ENCODE data around the gene AKAP13.
A peak's percentile ranks its signal among the peaks of the same experiment; 100 is the strongest.

The AKAP13 gene

GRCh38 chr15:85621094-85621493, 240.7 kb downstream of the AKAP13 start:
- no peak for DNase-seq (ENCODE audit: low read depth in 1 of 2, low spot score in 1 of 2)

DNA sequence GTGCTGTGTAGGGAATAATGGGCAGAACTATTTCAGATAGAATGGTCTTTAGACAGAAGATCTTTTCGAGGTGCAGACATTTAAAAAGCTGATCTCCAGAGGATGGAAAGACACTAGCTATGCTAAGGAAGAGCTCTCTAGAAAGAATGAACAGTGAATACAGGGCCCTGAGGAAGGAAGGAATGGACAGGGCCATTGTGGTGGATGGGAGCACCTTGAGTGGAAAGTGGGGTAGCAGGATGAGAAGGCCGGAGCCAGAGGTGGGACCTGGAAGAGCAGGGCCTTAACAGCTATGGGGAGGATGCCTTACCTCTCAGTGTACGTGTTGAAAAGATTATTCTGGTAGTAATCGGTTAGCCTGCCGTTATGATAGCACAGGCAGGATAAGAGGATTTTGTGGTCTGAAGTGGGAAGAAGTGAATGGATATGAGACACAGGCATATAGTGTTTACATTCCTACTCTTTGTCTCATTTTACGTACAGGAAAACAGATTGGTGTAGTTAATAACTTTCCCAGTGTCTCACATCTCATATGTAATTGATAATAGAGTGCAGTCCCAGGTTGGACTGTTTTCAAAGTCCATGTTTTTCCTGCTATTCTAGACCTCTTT, 241.9 kb downstream of the AKAP13 start:
- DNase-seq (ENCODE audit: low read depth in 1 of 2, low spot score in 1 of 2): no peak

GRCh38 chr15:85623315-85624049, 243.1 kb downstream of the AKAP13 start:
- DNase-seq (ENCODE audit: low read depth in 1 of 2, low spot score in 1 of 2): no peak

DNA sequence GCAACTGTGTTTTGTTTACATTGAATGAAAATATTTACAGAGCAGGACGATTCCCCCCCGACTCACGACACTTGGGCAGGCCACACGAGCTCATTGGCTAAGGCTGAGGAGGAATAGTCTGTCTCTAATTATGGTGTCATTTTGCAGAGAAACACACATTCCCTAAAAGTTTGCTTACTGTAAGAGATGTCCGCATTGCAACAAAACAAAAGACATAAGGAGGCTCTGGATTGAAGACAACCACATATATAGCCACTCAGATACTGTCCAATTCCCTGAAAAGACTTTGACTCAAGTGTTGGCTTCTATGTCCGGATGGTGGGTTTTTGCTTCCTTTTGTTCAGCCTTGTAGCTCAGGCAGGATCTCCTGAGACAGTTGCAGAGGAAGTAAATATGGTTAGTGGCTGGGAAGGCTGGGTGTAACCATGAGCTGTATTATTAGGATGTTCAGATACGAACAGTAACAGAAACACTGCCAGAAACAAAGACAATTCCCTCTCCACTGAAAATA, 243.9 kb downstream of the AKAP13 start:
- DNase-seq (ENCODE audit: low read depth in 1 of 2, low spot score in 1 of 2): no peak

DNA sequence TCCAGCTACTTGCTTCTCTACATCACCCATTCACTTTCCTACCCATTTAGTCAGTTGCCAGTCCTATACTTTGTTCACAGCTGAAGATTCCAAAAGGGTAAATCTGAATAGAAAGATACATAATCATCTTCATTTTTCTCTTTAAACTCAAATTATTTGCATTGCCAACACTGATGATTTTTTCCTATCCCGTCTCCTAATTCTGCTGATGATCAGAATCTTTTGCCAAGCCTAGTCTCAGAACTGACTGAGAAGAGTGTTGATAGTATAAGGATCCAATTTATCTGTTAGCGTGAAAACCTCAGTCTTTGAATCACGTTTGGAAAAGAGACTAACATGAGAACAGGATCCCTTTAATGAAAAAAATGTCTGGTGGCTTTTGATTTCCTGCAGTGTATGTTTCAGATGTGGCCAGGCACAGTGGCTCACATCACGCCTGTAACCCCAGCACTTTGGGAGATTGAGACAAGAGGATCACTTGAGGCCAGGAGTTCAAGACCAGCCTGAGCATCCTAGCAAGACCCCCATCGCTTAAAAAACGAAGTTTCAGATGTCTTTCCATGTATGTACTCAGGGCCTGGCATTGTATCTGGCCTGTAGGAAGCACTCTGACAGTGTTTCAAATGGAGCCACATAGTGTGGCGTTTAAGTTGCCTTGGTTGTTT, 244.9 kb downstream of the AKAP13 start:
- DNase-seq (ENCODE audit: low read depth in 1 of 2, low spot score in 1 of 2): no peak

DNA sequence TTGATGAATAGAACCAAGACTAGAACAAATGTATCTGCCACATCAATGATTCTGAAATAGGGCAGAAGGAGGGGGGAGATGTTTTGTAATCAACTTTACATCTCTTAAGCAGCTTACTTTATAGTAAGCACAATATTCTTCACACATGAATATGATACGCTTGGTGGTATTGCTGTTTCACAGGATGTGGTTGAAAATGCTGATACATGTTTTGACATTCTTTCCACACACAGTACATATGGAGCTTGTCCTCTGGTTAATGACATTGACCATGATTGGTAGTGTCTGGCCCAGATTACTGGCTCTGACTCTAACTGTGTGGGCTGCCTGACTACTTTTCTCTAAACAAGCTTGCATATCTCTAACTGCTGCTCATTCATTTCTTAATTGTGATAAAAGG, 245.5 kb downstream of the AKAP13 start:
- peak in 1 of 2 donors; percentile 25 for DNase-seq (ENCODE audit: low read depth in 1 of 2, low spot score in 1 of 2)

GRCh38 chr15:85627213-85627935, 247.0 kb downstream of the AKAP13 start:
- DNase-seq (ENCODE audit: low read depth in 1 of 2, low spot score in 1 of 2): no peak

DNA sequence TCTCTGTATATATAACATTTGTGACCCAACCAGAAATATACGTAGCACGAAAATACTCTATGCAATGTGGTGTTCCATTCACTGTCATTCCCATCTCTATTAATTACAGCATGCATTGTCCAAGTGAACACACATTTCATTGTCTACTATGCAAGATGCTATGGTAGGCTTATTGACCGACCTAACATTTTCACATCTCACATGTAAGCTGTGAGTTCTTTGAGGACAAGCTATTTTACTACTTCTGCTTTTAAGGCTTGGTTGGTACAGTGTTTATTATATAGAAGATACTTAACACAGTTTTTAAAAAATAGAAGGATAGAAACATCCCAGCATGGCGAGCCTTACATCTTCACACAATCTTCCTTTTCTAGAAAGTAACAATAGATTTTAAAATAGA, 249.9 kb downstream of the AKAP13 start:
- no peak for DNase-seq (ENCODE audit: low read depth in 1 of 2, low spot score in 1 of 2)

GRCh38 chr15:85631018-85631417, 250.6 kb downstream of the AKAP13 start:
- no peak for DNase-seq (ENCODE audit: low read depth in 1 of 2, low spot score in 1 of 2)

DNA sequence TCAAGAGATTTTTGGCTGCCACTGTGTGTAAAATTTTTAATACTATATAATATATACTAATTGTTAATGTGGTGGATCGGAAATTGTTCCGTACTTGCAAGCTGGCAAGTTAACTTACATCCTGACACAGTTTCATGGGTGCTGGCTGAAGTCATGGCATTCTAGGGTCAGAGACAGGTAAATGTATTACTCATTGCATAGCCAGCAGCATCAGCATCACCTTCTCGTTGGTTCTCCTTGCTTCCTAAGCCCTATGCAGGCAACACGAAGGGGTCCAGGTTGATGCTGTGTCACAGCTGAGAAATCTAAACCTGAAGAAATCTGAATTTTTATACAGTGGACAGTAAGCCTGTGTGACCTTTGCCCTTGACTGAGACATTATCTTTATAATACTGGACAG, 251.6 kb downstream of the AKAP13 start:
- DNase-seq (ENCODE audit: low read depth in 1 of 2, low spot score in 1 of 2): no peak

DNA sequence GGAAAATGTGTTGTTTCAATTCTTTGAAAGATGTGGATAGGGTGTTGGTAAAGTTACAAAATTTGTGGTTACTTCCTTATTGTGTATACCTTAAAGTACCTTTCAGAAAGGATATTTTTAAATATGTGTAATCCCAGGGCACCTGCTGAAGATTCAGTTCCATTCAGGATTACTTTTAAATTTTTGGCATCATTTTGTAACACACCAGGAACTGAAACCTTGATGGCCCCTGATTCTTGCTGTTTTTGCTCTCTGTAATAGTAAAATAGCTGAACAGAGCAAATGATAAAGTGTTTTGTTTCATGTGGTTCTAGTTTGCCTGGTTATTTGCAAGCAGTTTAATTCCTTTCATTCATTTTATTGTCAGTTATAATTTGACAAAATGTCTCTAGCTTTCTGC, 253.5 kb downstream of the AKAP13 start:
- DNase-seq (ENCODE audit: low read depth in 1 of 2, low spot score in 1 of 2): no peak

- no peak for DNase-seq (ENCODE audit: low read depth in 1 of 2, low spot score in 1 of 2)
Observed at GRCh38 chr15:85636351-85636750, 255.9 kb downstream of the AKAP13 start.

DNA sequence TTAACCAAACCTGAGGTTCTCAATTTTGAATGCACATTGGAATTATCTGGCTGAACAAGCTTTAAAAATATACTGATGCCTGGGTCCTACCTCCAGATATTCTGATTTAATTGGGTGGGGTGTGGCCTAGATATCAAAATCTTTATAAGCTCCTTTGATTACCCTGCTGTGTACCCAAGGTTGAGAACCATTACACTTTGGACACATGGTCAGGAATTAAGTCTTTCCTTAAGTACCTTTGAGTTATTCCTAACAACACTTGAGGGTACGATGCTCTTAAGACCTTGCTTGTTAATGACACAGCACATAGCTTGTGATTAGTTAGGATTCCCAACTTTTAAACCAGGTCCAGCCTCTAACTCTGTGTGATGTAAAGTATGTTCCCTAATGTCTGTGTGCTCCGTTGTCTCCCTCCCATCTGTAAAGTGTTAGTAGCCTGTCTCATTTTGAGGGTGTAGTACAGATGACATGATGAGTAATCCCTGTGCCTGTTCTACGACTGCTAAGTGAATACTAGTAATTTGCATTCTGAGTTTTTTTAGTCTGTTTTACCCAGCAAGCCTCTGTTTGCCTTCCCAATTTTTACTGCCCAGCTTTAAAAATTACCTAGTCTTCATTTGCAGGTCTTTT, 259.5 kb downstream of the AKAP13 start:
- no peak for DNase-seq (ENCODE audit: low read depth in 1 of 2, low spot score in 1 of 2)

- DNase-seq (ENCODE audit: low read depth in 1 of 2, low spot score in 1 of 2): no peak
Observed at GRCh38 chr15:85642065-85642692, 261.8 kb downstream of the AKAP13 start.

DNA sequence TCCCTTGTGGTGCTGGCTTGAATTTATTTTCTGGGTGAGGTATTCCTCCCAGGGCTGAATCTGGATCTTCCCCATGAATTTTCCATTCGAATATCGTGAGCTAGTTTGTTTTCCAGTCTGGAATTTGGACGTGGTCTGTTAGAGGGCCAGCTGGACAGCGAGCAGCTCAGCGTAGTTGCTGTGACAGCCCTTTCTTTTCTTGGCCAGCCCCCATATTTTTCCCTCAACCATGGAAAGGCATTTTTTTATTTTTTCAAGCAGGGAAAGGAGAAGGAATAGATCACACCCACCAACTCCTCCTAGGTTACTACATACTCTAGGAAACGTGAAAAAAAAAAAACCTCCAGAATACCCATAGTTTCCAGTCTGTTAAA, 262.3 kb downstream of the AKAP13 start:
- DNase-seq (ENCODE audit: low read depth in 1 of 2, low spot score in 1 of 2): no peak

DNA sequence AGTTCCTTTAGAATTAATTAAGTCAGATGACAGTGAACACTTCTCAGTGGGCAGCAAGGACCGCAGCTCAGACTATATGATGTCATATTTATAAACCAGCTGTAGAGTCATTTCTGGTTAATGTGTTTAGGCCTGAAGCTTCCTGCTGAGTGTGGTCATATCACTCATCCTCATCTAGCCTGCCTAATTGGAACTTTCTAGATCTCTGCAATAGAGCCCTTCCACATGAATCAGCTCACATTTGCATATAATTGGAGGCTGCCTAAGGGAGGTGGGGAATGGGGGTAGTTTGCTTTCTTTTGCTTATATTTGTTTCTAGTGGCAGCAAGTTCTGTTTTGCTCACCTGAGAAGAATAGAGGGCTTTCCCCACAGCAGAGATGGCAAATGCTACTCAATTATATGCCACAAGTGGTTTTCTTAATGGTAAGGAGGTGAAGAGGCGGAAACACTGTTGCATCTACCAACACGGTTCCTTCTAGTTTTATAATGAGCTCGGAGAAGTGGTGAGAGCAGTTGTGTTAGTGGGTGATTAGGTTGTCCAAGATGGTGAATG, 266.2 kb downstream of the AKAP13 start:
- DNase-seq (ENCODE audit: low read depth in 1 of 2, low spot score in 1 of 2): peak in 1 of 2 donors; percentile 17

- DNase-seq (ENCODE audit: low read depth in 1 of 2, low spot score in 1 of 2): no peak
Observed at GRCh38 chr15:85649372-85649771, 269.0 kb downstream of the AKAP13 start.

DNA sequence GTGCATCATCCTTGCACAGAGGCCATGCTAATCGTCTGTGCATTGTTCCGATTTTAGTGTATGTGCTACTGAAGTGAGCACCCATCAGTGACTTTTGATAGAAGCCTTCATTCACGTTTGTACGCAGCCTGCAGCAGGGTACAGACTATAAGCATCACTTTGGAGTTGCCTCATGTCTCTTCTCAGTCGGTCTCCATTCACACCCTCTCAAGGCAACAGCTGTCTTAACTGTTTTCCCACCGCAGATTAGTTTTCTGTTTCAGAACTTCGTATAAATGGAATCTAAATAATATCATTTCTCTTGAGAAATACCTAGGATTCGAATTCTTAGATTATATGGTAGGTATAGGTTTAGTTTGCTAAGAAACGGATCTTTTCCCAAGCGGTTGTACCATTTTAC, 271.1 kb downstream of the AKAP13 start:
- DNase-seq (ENCODE audit: low read depth in 1 of 2, low spot score in 1 of 2): no peak

GRCh38 chr15:85652457-85652856, 272.1 kb downstream of the AKAP13 start:
- DNase-seq (ENCODE audit: low read depth in 1 of 2, low spot score in 1 of 2): no peak

DNA sequence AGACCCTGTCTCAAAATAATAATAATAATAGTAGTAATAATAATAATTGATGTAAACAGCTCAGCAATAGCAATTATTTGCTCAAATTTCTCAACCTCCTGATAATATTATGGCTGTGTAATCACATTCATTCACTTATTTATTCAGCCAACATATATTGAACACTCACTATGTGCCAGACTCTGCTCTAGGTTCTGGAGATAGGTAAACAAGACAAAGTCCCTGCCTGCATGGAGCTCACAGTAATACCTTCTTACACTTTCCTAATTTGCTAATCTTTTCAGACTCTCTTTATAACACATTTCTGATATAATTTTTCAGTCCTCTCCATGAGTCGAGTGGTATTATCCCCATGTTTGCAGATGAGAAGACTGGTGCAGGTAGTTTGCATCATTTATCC, 276.7 kb downstream of the AKAP13 start:
- no peak for DNase-seq (ENCODE audit: low read depth in 1 of 2, low spot score in 1 of 2)
